NCI-H1694 (cell line): ENCODE measurements around the gene CCNI2.
"Not testable (repeated sequence)": the region's sequence is repeated elsewhere in the genome, so short reads cannot be mapped to it uniquely, and the experiment has no call there.

ENCODE experiments used
- DNase-seq: peaks from one replicate; lab custom pipeline; 2025; lab: John Stamatoyannopoulos, UW

Gene CCNI2

DNA sequence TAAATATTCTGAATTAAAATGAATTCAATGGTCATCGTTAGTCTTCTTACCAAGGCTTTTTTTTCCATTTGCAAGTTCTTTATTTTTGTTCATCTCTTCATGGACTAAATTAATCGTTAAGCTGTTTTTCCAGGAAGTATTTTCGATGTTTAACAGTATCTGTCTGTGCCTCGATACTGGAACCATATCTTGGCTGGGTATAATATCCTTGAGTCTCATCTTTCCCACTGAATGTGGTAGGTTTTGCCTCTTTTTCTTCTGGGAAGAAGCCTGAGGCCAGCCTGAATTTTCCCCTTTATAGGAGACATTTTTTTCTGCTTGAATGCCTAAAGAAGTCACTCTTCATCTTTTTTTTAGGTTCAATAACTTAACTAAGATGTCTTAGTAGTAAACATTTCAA is 33.8 kb downstream of the CCNI2 start:
- DNase-seq = no peak

GRCh38 chr5:132782101-132782500 is 34.9 kb downstream of the CCNI2 start:
- DNase-seq = no peak

DNA sequence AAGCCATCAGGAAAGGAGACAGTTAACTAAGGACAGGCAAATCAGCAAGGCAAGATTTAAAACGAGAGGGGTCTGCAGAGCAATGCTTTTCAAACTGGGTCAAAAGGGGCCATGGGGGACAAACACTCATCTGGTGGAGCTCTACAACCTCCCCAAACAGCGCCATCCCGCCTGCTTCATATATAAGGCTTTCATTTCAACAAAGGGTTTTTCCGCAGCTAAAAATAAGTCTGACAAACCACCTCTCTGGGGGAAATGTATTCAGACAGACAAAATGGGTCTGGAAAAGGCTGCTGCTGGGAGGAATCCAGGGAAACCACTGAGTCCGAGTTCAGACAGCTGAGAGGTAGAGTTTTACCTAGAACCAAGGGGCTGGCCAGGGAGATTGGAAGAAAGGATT is 38.1 kb downstream of the CCNI2 start:
- no peak for DNase-seq

DNA sequence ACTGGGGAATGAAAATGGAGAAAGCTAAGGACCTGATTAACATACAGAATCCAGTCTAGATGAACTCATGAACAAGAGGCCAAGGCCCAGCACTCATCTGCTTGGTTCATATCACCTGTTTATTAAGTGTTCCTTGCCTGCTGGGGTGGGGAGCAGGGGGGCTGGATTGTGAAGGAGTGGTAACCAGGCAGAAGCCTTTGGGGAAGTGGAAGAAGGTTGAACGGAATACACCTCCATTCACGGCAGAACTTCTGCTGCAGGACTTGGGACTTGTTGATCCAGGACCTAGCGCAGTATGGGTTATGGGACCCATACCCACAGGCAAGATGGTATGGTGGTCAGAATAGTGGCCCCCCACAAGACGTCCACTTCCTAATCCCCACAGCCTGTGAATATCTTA is 38.6 kb downstream of the CCNI2 start:
- no peak for DNase-seq

GRCh38 chr5:132787076-132787475 is 39.9 kb downstream of the CCNI2 start:
- no peak for DNase-seq

- no peak for DNase-seq
Measured at GRCh38 chr5:132788508-132788907, 41.3 kb downstream of the CCNI2 start.

- no peak for DNase-seq
Measured at GRCh38 chr5:132788990-132789886, 42.0 kb downstream of the CCNI2 start.

GRCh38 chr5:132790201-132790865 is 43.1 kb downstream of the CCNI2 start:
- no peak for DNase-seq

DNA sequence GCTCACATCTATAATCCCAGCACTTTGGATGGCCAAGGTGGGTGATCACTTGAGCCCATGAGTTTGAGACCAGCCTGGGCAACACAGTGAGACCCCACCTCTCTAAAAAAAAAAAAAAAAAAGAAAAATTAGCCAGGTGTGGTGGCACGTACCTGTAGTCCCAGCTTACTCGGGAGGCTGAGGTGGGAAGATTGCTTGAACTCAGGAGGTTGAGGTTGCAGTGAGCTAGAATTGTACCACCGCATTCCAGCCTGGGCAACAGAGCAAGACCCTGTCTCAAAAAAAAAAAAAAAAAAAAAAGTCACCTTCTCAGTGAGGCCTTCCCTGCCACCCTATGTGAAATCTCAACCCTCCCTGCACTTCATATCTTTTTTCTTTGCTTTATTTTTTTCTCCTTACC is 43.8 kb downstream of the CCNI2 start:
- no peak for DNase-seq

GRCh38 chr5:132797651-132798050 is 50.4 kb downstream of the CCNI2 start:
- no peak for DNase-seq

DNA sequence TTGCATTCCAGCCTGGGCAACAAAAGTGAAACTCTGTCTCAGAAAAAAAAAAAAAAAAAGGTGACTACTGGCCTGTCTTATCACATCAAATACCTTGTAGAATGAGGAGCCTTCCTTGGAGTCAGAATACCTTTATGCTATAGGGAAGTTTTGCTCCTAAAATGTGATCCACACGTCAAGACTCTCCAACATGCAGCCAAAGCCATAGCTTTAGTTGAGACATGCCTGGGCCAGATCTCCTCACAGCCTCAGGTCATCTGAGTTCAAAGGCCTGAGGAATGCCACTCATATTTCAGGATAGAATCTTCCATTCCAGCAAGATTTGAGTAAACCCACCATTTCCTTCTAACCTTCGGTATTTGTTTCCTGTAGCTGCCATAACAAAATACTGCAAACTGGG is 52.2 kb downstream of the CCNI2 start:
- DNase-seq = no peak

- no peak for DNase-seq
Measured at GRCh38 chr5:132800545-132800944, 53.3 kb downstream of the CCNI2 start.

DNA sequence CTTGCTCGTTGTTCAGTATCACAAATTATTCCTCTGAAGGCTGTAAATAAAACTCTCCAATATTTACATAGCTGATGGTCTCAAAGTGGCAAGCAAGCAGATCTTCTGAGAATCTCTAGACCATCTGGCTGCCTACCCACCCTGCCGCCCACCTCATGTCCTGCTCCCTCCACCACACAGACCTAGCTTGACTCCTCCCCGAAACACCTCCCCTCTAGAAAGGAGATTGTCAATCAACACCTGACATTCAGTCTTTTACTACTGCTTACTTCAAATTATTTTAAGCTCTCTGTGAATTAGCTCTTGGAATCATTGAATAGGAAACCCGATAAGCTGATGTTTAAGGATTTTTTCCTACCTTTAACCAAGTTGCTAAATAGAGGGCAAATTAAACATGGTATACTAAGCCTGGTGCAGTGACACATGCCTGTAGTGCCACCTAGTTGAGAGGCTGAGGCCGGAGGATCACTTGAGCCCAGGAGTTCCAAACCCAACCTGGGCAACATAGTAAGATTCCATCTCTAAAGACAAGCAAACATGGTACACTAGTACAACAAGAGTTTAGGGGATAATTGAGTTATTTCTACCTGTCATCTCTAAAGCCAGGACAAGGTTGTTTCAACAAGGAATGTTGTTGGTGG is 54.9 kb downstream of the CCNI2 start:
- DNase-seq = no peak

DNA sequence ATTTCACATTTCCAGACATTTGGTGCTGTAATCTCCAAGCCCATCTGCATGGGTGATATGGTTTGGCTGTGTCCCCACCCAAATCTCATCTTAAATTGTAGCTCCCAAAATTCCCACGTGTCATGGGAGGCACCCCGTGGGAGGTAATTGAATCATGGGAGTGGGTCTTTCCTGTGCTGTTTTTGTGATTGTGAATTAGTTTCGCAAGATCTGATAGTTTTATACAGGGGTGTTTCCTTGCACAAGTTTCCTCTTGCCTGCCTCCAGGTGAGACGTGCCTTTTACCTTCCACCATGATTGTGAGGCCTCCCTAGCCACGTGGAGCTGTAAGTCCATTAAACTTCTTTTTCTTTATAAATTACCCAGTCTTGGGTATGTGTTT is 55.5 kb downstream of the CCNI2 start:
- DNase-seq = not testable (repeated sequence)
